Limb (tissue), 2 donors: ENCODE results near the gene NSD2.
"Not testable (repeated sequence)": the region's sequence is repeated elsewhere in the genome, so short reads cannot be mapped to it uniquely, and the experiment has no call there.

Experiments used
- DNase-seq, 2 donors: peaks; one replicate each; pipeline ENCODE4 v3.0.0-alpha.2; 2016; ENCODE audit errors: extremely low spot score in 2 of 2

NSD2 gene

GRCh38 chr4:1870578-1871443, at the start of gene NSD2:
TSS of gene NSD2 (plus strand) at chr4:1871393. CDS start at chr4:1900655, 29,262 bp downstream.
- peak; percentile 92 to 95 for DNase-seq

DNA sequence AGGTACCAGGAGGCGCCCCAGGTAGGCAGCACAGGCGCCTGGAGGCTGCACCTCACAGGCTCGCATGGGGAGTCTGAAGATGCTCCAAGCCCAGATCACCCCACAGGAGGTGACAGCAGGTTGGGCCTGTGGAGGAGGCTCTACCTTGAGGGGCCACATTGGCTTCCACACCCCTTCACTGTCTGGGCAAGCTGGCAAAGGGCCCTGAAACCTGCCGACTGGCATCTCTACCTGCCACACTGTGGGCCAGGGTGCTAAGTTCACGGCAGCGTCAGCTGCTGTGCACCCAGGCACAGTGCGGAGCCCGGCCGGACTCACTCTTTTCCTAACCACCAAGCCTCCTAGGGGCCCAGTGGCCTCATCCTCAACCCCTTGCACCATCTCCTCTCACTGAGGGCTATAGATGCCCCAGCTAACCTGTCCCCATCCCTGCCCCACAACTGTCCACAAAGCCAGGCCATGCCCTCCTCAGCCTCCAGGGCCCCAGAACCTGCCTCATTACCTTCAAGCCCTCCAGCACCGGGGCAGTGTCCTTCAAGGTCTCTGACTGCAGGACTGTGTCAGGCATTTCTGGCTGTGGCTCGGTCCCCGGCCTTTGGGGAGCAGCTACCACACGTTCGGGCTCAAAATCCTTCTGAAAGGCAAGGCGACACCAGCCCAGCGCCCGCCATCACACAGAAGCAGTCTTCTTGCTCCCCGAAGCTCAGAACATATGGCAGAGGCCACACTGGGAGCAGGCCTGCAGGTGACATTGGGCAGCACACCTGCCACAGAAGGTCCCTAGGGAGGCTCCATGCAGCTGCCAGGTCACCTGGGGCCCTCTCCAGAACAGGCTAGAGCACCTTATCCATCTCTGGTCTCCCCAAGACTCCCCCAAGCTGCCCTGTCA, 49.3 kb upstream of the NSD2 start:
- no peak for DNase-seq

DNA sequence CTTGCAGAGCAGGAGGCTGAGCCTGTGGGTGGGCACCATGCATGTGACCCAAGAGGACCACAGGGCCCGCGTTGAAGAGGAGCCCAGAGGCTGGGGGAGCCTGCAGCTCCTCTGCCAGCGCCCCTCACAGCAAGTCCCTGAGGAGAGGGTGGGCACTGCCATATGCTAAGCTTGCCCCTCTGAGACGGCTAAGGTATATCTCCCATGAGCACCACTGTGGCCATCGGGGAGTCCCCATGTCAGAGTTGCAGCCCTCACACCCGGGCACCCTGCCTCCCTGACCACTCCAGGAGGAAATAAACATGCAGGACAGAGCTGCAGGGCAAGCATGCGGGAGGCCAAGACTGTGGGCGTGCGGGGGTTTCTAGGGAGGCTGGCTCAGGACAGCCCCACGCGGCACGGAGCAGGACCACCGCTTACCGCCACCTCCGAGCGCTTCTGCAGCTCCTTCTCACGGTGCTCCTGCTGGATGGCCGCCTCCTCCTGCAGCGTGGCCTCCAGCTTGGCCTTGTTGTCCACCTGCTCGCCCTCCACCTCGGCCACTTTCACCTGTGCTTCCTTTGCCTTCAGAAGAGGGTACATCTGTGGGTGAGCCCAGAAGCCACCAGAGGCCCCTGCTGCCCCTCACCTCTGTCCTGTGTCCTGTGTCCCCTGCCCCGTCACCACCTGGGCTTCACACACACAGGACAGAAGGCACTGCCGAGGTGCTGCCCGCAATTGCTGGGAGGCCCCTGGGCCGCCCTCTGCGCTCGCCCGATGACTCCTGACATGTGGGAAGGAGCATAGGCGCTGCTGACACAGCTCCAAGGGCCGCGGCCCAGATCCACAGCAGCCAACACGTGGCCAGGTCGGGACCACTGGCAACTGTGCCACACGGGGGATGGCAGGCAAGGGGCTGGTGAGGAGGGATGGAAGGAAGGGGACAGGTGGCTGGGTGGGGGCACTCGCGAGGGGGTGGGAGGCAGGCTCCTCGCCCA, 48.3 kb upstream of the NSD2 start:
- no peak for DNase-seq

- no peak for DNase-seq
Measured at GRCh38 chr4:1823545-1823932, 47.7 kb upstream of the NSD2 start.

DNA sequence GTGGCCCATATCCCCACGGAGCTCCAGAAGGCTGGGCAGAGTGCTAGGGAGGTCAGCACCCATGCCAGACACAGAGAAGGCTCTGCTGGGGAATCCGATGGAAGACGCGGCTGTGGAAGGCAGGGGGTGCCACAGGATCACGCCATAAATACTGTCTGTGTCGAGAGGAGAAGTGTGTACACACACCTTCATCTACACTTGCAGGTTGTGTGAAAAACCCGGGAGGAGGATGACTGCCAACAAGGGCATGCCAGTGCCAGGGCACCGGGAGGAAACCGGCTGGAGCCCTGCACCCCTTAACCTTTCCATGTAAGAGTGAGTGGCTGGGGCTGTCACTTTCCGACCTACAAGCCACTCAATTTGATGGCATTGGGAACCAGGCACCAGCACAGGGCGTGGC, 46.4 kb upstream of the NSD2 start:
- no peak for DNase-seq

- DNase-seq = no peak
Measured at GRCh38 chr4:1825326-1825725, 45.9 kb upstream of the NSD2 start.

DNA sequence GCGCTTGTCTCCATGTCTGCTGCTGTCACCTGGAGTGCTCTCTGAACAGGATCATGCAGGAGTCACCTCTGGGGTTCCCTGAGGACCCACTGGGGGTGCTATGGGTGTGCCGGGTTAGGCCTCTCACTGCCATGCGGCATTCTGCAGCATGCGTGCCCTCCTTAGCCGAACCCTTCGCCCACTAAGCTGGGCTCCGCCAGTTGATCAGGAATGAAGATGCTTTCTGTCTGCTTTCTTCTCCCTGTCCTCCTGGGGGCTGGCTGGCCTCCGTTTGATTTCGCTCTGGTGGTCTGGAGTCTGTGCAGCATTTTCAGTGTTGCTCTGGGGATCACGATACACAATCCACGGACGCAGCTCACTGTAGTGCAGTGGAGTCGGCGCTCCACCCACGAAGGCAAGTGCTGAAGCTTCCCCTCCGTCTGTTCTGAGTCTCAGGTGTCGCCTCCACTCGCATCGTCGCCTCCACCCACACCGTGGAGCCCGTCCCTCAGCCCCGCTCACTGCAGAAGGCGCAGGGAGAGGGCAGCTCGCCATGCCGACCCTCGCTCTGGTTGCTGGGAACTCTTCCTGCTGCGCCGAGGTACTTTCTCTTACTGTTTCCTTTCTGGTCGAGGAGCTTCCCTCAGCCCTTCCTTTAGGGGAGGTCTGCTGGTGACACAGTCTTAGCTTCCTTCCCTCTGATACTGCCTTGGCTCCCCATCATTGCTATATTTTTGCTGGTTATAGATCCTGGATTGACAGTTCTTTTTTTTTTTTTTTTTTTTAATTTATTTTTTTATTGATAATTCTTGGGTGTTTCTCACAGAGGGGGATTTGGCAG, 44.5 kb upstream of the NSD2 start:
- DNase-seq = no peak

GRCh38 chr4:1830234-1830633, 41.0 kb upstream of the NSD2 start:
- DNase-seq = no peak

GRCh38 chr4:1830642-1831228, 40.5 kb upstream of the NSD2 start:
- no peak for DNase-seq

- DNase-seq = no peak
Measured at GRCh38 chr4:1831331-1831730, 39.9 kb upstream of the NSD2 start.

GRCh38 chr4:1832690-1833089, 38.5 kb upstream of the NSD2 start:
- DNase-seq = no peak

DNA sequence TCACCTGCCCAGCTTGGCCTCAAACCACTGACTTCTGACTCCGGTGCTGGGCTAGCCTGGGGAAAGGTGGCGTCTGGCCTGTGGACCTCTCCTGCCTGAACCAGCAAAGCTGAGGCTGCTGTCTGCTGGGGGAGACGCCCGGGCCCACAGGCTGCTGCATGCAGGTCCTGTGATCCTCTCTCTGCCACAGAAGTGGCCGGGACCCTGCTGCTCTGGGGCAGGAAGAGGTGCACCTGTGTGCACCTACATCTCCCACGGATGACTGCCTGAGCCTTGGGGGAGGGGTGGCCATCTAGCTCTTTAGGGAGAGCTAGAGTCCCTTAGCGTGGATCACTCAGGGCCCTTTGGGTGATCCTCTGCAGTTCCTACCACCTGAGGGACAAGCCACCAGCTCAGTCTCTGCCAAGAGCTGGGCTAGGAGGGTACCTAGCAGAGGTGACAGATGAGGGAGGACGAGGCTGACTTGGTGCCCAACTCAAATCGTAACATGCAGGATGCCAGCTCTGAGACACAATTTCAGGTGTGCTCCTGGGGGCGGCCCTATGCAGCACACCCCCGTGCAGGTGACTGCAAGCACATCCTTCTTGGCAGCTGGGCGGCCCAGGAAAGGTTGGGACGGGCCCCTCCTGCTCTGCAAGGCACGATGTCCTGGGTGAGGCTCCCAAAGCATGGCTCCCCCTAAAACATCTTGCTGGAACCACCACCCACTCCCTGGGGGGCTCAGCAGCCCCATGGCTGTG, 37.7 kb upstream of the NSD2 start:
- no peak for DNase-seq

DNA sequence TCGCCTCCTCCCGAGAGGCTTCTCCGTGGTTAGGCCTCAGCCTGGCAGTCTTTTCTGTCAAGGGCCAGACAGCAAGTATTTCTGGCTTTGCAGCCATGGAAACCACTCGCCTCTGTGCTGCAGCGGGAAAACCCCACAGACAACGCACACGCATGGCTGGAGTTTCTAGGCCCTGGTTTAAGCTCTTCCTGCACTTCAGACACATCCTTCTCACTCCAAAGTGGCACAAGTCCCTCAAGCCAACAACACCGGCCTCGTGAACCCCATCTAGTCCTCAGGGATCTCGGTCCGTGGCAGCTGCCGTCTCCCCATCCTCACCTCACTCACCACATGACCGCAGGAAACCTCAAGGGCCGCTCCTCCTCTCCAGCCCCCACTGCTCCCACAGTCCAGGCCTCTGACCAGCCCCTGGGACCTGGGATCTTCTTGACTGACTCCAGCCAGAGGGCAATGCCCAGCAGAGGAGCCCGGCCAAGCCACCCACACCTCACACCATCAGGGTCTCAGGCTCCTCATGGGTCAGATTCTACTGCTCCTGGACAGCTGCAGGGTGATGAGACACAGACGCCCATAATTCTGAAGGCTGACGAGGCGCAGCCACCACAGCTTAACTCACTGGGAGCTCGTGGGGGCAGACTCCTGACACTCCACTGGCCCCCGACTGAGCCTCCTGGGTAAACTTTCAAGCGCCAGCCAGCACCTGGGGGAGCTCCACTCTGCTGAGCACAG, 37.0 kb upstream of the NSD2 start:
- no peak for DNase-seq

- not testable (repeated sequence) for DNase-seq
Measured at GRCh38 chr4:1835836-1836235, 35.4 kb upstream of the NSD2 start.

DNA sequence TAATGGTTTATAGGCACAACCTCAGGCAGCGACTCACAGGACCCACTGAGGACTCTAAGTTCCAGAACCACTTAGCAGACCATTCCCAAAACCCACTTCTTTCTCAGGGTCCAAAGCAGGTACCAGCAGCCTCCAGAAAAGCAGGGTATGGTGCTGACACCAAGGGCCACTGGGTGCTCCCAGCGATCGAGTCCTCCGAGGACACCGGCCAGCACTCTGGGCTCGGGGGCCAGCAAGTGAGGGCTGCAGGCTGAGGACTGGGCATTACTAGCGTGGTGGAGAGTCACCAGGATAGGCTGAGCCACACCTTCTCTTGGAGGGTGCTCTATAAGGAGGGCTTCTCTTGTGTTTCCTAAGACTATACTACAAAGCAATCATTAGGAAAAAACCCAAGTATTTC, 34.5 kb upstream of the NSD2 start:
- no peak for DNase-seq

GRCh38 chr4:1837069-1837468, 34.1 kb upstream of the NSD2 start:
- no peak for DNase-seq

DNA sequence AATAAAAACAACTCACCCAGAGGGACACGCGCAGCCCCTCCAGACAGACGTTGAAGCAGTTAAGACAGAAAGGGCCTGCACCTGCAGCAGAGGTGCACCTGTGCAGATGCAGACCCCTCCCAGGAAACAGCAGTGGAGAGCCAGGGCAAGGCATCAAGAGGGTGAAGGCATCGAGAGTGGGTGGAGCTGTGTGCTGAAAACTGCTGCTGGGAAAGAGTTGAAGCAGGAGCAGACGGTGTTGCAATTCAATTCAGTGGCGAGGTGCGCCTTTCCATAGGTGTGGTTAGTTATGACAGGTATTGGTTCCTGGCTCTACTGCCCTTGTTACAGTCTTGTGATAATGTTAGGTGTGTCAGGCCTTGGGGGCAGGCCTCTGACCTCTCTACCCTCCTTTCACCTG, 31.9 kb upstream of the NSD2 start:
- DNase-seq = no peak

- no peak for DNase-seq
Measured at GRCh38 chr4:1841201-1841886, 29.8 kb upstream of the NSD2 start.
